B cell (primary cell): Measurements from ENCODE around the gene UBXN6.

Experiments
- EZH2 ChIP-seq: IDR thresholded peaks from 2 replicates; pipeline ENCODE4 v1.6.1; 2012; ENCODE audit warnings: borderline replicate concordance, low read depth, mild to moderate bottlenecking, moderate library complexity, low read length; ENCODE audit not compliant: insufficient read depth, poor library complexity, severe bottlenecking
- TF ChIP-seq, protein P1 (sequence below): fragments of 200-600 bp; IDR thresholded peaks from one replicate; pipeline ENCODE4 v1.8.0; 2022; ENCODE audit warnings: antibody characterized with exemption, mild to moderate bottlenecking

DNA sequence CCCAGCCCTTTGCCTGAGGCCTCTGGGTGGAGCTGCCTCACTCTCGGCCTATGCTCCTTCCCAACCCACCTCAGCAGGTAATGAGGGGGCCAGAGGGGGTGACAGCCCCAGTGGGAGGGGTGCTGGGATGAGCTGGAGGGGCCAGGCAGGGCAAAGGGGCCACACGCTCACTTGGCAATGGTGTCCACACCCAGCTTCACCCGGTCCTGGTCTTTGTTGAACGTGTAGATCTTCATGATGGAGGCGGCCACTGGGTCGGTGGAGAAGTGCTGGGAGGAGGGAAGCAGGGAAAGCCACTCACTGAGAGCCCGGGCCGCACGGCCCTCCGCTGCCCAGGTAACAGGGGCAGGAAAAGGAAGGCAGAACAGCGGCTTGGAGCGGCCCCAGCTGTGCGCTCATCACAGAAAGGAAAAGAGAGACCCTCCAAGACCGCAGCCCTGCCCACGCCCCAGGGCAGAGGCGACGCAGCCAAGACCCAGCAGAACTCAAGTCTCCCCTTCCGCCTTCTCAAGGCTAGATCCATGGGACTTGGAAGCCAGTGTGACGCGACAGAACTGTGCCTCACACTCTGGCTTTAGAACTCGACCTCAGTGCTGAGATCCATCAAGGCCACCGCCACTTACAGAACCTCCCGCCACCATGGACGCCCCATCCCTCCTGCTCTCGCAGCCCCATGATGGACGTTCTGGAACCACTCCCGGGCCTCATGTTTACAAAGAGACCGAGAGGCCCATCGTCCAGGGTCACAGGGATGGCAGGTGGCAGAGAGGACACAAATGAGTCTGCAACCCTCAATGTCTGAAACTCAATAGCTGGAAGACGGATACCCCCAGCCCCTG, 9.2 kb downstream of the UBXN6 start:
- no peak for TF ChIP-seq EZH2
- TF ChIP-seq, protein P1, sequence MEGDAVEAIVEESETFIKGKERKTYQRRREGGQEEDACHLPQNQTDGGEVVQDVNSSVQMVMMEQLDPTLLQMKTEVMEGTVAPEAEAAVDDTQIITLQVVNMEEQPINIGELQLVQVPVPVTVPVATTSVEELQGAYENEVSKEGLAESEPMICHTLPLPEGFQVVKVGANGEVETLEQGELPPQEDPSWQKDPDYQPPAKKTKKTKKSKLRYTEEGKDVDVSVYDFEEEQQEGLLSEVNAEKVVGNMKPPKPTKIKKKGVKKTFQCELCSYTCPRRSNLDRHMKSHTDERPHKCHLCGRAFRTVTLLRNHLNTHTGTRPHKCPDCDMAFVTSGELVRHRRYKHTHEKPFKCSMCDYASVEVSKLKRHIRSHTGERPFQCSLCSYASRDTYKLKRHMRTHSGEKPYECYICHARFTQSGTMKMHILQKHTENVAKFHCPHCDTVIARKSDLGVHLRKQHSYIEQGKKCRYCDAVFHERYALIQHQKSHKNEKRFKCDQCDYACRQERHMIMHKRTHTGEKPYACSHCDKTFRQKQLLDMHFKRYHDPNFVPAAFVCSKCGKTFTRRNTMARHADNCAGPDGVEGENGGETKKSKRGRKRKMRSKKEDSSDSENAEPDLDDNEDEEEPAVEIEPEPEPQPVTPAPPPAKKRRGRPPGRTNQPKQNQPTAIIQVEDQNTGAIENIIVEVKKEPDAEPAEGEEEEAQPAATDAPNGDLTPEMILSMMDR: no peak
